GM19238 (cell line): ENCODE data around the gene OGN.

Experiments
- DNase-seq: peaks from one replicate; pipeline ENCODE4 v3.0.0; 2011; ENCODE audit warnings: low spot score; ENCODE audit not compliant: insufficient read length

Gene OGN

DNA sequence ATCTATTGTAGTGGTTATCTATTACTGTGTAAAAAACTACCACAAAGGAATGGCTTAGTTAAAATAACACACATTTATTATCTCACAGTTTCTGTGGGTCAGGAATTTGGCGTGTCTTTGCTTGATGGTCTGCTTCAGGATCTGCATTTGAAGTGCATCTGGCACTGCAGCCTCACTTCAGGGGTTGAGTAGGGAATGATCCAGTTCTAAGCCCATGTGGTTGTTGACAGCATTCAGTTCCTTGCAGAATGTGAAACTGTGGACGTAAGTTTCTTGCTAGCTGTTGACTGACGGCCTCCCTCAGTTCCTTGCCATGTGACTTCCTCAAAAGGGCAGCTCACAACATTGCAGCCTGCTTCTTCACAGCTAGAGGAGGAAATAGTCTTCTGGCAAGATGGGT, 2.1 kb upstream of the OGN start:
- DNase-seq: no peak

GRCh38 chr9:92405818-92406217, 1.4 kb upstream of the OGN start:
- DNase-seq: no peak

DNA sequence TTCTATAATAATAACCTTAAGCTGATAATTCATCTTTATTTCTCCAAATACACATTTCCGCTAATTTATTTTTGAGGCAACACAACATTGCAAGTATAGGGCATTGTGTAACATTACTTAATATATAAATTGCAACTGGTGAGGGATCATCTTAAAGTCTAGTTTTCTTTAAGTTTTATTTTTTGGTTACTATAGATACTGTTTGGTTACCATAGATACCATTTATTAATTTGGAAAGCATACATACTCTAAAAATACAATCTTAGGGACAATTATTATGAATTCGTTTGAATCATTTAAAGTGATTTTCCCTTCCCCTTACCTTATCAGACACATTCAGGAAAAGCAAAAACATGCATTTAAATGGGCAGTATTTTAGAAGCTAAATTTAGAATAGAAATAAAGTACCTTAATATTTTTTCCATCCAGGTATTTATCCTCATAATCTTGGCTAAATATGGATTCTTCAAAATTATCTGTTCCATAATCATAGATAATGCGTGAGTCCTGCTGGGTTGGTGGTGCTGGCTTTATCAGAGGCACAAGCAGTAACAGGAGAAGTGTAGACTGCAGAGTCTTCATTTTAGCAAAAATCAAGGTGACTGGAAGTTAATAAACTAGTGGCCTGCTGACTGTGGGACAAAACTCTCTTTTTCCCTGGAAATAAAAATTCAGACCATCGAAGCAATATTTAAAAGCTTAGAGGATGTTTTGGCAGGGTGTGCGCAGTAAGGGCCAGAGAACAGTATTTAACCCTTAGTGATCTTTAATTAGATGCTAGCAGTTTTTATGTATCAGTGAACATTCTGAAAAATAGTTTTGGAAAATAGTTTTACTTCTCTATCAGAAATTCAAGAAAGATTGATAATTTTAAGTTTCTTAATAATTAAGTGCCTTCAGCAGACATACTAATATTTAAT, 1.3 kb downstream of the OGN start:
- DNase-seq: no peak

DNA sequence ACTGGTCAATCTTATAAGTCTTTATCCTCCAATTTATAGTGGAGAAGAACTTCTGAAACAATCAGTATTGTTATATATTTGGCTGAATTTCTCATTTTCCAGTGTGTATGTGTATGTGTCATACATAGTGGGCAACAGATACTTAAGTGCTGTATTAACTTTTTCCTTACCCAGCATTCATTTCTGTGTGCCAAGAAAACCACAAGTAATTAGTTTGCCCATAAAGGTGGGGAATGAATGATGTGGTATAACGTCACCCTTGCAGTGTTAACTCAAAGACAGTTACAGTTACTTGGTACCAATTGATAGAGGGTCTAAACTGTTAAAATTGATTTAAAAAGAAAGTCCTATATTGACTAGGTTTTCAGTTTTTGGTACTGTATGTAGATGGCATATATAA, 2.0 kb downstream of the OGN start:
- DNase-seq: no peak

DNA sequence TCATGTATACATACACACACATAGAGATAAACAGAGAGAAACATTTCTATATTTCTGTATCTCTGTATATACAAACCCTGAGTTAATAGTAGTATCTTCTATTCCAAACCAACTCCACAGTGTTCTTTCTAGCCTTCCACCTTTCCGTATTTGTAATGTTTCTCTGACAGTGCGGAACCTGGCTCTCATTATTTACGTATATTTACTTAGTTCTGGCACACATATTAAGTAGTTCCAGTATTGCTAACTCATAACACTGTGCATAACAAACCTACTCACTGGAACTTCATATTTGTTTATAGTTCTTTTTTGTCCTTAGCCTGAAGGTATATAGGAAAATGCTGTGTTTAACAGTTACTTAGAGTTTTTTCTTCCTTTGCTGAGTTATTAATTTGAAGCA, 6.5 kb downstream of the OGN start:
- DNase-seq: no peak

DNA sequence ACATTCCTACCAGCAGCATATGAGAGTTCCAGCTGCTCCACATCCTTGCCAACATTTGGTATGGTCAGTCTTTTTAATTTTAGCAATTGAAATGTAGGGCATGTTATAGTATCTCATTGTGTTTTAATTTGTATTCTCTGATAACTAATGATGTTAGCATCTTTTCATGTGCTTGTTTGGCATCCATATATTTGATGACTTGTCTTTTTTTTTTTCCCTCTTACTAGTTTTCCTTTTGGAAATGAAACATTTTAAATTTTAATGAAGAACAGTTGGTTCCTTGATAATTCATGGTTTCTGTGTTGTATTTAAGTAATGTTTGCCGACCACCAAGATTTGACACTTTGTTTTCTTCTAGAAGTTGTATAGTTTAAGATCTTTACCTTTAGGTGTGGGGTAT, 8.8 kb downstream of the OGN start:
- DNase-seq: no peak

DNA sequence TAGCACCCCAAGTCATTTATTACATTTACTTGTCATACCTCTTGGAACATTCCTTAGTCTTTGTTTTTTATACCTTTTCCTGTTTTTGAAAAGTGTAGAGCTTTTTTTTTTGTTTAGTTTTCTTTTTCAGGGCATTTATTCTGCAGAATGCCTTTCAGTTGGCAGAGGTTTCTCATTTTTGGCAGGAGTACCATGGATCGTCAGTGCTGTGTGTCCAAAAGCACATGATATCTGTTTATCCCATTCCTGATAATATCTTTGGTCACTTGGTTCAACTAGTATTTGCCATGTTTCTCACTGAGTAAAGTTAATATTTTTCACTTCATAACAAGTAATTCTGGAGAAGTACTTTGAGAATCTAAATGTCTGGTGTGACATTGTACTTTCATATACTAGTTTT, 10.7 kb downstream of the OGN start:
- DNase-seq: no peak

- DNase-seq: no peak
Observed at GRCh38 chr9:92392690-92393089, 11.7 kb downstream of the OGN start.

- DNase-seq: no peak
Observed at GRCh38 chr9:92385953-92386352, 18.4 kb downstream of the OGN start.

DNA sequence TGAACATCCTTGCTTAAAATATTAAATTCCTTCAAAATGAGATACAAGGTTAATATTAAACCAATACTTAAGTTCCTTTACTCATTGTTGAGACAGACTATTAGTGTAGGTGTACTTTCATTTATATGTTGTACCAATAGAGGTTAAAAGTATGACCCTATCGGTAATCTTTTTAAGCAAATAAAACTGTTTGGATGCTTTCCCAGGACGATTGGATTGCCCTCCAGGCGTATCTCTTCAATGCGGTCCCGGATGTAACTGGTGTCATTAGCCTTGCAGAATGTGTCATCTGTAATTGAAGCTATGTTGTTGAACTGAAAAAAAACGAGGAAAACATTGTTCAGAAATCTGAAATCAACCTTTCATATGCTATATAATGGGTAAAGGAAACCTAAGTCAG, 18.9 kb downstream of the OGN start:
- no peak for DNase-seq

DNA sequence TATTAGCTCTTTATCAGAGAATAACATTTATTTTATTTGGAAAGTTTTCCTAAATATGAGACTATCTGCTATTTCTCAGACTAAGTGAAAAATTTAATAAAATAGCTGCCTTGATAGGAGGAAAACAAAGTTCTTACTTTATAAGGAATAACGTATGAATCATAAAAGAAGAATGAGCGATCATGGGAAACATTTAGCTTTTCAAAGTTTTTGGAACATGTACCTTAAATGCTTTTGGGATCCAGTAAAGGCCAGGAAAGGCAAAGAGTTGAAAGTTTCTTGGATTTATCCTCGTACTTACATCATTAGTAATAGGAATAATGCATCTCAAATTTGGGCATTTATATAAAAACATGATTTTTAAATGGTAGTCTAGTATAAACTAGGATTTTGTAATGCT, 19.4 kb downstream of the OGN start:
- no peak for DNase-seq

DNA sequence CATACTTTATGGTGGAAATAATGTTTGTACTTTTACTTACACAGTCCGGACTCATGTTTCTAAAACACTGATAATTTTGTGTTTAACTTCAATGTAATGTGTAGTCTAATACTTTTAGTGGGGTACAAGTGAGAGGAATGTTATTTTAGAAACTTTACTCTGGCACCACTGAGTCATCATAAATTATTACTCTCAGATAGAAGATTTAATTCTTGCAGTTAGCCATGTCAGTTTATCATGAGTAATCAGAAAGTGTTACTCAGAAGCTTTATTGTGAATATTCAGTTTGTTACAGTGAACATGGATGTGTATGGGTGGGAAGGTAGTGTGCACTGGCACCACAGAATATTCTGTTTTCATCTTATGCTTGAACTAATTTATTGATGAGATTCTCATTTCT, 20.0 kb downstream of the OGN start:
- no peak for DNase-seq

- DNase-seq: no peak
Observed at GRCh38 chr9:92381775-92382174, 22.6 kb downstream of the OGN start.

DNA sequence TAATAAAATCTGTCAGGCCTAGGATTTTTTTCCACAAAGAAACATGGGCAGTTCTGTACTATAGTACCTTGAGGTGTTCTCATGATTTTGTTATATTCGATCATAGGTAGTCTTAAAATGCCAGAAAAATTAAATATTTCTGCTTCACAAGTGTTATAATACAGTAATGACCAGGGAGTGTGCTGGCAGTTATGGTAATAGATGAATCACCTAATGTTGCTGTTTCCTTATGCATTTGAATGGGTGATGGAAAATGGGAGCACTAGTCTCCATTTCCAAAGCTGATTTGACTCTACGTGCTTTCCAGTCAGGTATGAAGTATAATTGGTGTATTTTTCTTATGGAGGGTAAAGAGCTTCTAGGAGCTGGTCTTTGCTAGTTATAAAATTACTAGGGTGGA, 23.8 kb downstream of the OGN start:
- no peak for DNase-seq

GRCh38 chr9:92378865-92379560, 25.4 kb downstream of the OGN start:
- no peak for DNase-seq

DNA sequence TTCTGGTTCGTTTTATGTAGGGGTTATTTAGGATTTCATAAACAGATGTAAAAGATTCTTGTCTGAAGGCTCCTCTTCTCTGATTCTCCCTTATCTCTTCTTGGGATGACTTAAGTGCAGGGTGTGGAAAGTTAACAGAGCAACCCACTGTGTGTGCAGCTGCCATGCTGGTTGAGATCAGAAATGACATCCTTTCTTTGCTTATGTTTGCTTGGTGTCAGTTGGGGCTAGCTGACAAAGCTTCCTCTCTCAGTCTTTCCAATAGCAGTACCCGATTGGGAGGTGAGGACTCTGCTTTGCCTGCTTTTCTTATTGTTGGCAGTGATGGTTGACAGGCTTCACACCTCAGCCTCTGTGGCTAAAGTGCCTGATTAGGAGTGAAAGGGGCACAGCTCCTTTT, 26.5 kb downstream of the OGN start:
- no peak for DNase-seq

GRCh38 chr9:92373167-92373566, 31.2 kb downstream of the OGN start:
- no peak for DNase-seq

- no peak for DNase-seq
Observed at GRCh38 chr9:92369075-92369474, 35.3 kb downstream of the OGN start.

- no peak for DNase-seq
Observed at GRCh38 chr9:92360083-92360482, 44.3 kb downstream of the OGN start.

DNA sequence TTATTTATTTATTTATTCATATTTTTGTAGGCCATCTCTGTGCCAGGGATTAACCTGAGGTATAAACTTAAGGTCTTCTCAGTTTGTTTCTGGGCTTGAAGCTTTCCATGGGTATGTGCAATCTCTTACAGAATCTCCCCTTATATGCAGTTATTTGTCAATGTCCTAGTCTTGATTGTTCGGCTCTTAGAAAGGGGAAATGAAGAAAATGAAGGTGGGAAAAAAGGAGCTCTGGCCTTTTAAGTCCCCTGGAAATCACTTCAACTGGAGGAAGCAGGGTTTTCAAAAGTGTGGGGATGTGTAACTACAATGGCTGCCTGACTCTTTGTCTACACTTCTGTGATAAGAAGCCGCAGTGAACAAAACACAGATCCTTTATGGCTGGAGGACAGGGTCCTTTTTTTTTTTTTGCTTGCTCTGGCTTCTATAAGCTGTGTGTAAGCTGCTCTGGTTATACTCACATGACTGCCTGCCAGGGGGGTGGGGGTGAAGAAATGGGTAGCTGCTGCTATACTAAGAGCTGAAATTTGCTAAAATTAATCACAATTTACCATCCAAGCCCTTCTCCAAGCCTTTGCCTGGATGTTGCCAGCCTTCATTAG, 44.9 kb downstream of the OGN start:
- no peak for DNase-seq

DNA sequence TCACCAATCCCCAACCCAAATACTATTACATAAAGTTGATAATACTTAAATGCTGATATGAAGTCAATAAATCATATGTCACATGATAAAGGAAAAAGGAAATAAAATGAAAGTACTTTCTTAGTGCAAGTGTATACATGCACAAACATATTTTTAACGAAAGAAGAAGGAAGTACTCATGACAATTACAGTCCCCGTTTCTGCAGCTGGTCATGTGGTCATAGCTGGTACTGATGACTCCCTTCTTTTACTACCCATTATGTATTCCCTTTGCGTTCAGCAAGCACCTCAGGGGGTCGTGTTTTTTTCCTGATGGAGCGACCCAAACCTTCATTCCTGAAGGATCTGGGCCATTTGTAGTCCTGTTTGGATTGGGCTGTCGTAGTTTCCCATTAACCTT, 51.3 kb downstream of the OGN start:
- no peak for DNase-seq

DNA sequence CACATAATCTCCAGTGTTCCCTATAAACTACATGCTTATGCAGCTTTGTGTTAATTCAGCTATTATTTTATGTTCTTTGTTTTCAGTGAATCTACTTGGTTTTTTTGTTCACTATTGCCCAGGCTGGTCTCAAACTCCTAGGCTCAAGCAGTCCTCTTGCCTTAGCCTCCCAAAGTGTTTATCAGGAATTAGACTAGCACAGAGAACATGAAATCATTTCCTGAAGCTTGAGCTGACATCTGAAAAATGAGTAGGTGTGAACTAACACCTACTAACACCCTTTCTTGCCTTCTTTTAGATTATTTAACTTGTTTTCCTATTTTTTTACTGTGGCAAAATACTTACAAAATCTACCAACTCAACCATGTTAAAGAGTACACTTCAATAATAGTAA, 53.6 kb downstream of the OGN start:
- DNase-seq: no peak
